ENCODE measurements around the gene MYO1B.

- TF ChIP-seq CTCF (IDR thresholded peaks at IDR 0.05) = no peak
- no peak for TF ChIP-seq POLR2A (IDR thresholded peaks at IDR 0.05)
- TF ChIP-seq POLR2AphosphoS5 (IDR thresholded peaks at IDR 0.05; ENCODE audit: insufficient read depth in 1 of 2, low read depth in 1 of 2) = no peak
Measured at GRCh38 chr2:191280834-191281756, 35.9 kb downstream of the MYO1B start.

Data from vagina (tissue), 2 donors.